ENCODE data around the gene NAT16. TPM values are rescaled to one million over a fixed set of nuclear protein-coding genes. Genes with fewer than 3 reads are reported as not detected.

NAT16 gene
- total and polyA plus RNA-seq, 9 of the 15 experiments (the other 6 are each of a cell fraction or from before 2014, with no cell fraction given): 0.04 TPM; not detected in 8

DNA sequence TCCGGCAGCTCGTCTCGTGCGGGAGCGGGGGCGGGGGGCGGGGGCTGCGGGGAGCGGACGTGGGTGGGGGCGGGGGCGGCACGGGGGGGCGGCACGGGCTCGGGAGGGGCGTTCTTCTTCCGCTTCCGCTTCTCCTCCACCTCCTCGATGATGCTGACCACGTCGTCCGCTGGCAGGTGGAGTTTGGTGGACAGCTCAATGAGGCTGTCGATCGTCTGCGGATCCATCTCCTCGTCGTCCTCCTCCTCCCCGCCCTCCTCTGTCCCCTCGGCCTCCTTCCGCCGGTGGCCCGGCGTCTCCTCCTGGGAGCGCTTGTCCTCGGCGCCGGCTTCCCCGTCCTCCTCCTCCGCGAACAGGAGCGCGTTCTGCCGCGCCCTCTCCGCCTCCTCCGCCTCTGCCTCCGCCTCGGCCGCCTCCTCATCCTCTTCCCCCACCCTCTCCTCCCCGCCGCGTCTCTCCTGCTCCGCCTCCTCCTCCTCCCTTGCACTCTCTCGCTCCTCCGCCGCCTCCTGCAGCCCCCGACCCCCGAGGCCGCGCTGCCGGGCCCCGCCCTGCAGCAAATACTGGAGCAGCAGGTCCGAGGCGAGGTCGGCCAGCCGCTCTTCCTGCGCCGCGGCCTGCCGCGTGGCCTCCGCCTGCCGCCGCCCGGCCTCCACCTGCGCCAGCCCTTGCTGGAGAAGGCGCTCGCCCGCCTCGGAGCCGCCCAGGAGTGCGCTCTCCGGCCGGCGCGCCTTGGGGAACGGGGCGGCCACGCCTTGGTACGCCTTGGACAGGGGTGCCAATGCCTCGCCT lies 16.6 kb downstream of the NAT16 start (continued):
- TF ChIP-seq, protein P1, sequence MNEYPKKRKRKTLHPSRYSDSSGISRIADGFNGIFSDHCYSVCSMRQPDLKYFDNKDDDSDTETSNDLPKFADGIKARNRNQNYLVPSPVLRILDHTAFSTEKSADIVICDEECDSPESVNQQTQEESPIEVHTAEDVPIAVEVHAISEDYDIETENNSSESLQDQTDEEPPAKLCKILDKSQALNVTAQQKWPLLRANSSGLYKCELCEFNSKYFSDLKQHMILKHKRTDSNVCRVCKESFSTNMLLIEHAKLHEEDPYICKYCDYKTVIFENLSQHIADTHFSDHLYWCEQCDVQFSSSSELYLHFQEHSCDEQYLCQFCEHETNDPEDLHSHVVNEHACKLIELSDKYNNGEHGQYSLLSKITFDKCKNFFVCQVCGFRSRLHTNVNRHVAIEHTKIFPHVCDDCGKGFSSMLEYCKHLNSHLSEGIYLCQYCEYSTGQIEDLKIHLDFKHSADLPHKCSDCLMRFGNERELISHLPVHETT (CRISPR knock-in tag; conservative IDR thresholded peaks at IDR 0.05 in 1 of 2, IDR thresholded peaks at IDR 0.05 in 1 of 2): no peak
- TF ChIP-seq, protein P2, sequence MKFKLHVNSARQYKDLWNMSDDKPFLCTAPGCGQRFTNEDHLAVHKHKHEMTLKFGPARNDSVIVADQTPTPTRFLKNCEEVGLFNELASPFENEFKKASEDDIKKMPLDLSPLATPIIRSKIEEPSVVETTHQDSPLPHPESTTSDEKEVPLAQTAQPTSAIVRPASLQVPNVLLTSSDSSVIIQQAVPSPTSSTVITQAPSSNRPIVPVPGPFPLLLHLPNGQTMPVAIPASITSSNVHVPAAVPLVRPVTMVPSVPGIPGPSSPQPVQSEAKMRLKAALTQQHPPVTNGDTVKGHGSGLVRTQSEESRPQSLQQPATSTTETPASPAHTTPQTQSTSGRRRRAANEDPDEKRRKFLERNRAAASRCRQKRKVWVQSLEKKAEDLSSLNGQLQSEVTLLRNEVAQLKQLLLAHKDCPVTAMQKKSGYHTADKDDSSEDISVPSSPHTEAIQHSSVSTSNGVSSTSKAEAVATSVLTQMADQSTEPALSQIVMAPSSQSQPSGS (CRISPR knock-in tag; IDR thresholded peaks at IDR 0.05): no peak
- TF ChIP-seq CHD2 (IDR thresholded peaks at IDR 0.05; ENCODE audit: low read depth, low read length) (no peak), TCF7L2 (IDR thresholded peaks at IDR 0.05; ENCODE audit: low read depth, low read length) (no peak), SREBF1 (IDR thresholded peaks at IDR 0.05; ENCODE audit: borderline replicate concordance, low read depth, low read length) (no peak), YY1 (IDR thresholded peaks at IDR 0.05; ENCODE audit: borderline replicate concordance in 1 of 3, control insufficient read depth in 1 of 3, extremely low read depth in 1 of 3, insufficient read depth in 3 of 3, insufficient read length in 1 of 3, insufficient replicate concordance in 2 of 3, low read depth in 1 of 3, low read length in 2 of 3) (no peak), SUPT5H (IDR thresholded peaks at IDR 0.05) (peak; percentile 52; the same call in 1 of the 2 replicates), MYC (IDR thresholded peaks at IDR 0.05; ENCODE audit: low read depth, low read length) (no peak), MYC (CRISPR knock-in tag; IDR thresholded peaks at IDR 0.05; ENCODE audit: borderline replicate concordance, low read depth) (no peak), POLR2H (tag; IDR thresholded peaks at IDR 0.05; ENCODE audit: low read depth) (no peak), ZNF830 (CRISPR knock-in tag; IDR thresholded peaks at IDR 0.05) (no peak)
- TF ChIP-seq, protein P3, sequence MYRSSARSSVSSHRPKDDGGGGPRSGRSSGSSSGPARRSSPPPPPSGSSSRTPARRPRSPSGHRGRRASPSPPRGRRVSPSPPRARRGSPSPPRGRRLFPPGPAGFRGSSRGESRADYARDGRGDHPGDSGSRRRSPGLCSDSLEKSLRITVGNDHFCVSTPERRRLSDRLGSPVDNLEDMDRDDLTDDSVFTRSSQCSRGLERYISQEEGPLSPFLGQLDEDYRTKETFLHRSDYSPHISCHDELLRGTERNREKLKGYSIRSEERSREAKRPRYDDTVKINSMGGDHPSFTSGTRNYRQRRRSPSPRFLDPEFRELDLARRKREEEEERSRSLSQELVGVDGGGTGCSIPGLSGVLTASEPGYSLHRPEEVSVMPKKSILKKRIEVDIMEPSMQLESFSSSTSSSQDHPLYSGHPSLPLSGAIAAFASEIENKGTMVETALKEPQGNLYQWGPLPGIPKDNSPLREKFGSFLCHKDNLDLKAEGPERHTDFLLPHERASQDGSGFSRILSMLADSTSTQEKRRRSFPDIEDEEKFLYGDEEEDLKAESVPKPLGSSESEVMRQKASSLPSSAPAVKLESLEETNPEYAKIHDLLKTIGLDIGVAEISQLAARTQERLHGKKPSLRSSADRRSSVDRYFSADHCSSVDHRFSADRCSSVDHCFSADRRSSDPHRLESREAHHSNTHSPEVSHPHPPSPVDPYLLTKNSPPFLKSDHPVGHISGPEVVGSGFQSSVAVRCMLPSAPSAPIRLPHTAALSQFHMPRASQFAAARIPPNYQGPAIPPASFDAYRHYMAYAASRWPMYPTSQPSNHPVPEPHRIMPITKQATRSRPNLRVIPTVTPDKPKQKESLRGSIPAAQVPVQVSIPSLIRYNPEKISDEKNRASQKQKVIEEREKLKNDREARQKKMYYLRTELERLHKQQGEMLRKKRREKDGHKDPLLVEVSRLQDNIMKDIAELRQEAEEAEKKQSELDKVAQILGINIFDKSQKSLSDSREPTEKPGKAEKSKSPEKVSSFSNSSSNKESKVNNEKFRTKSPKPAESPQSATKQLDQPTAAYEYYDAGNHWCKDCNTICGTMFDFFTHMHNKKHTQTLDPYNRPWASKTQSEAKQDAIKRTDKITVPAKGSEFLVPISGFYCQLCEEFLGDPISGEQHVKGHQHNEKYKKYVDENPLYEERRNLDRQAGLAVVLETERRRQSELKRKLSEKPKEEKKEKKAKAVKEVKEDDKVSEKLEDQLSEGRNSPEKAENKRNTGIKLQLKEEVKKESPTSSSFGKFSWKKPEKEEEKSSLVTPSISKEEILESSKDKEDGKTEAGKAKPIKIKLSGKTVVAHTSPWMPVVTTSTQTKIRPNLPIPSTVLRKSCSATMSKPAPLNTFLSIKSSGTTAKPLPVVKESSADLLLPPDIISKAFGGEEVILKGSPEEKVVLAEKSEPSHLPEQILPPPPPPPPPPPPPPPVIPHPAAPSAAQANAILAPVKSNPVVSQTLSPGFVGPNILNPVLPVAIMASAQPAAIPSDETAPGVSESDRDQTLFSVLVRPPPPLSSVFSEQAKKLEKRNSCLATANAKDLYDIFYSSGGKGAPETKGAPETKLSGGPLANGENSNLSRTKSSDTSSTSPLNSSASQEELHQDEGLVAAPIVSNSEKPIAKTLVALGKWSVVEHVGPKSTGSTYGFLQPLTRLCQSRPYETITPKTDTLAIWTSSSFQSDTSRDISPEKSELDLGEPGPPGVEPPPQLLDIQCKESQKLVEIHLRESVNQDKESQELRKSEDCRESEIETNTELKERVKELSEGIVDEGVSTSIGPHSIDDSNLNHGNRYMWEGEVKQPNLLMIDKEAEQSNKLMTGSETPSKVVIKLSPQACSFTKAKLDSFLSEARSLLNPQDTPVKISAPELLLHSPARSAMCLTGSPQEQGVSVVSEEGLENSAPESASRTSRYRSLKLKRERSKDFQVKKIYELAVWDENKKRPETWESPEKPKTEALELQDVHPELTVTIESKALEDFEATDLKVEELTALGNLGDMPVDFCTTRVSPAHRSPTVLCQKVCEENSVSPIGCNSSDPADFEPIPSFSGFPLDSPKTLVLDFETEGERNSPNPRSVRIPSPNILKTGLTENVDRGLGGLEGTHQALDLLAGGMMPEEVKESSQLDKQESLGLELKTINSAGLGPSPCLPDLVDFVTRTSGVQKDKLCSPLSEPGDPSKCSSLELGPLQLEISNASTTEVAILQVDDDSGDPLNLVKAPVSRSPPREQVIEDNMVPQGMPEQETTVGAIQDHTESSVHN (IDR thresholded peaks at IDR 0.05; ENCODE audit: borderline replicate concordance in 1 of 2, low read depth in 1 of 2): no peak
